ENCODE data around the gene GGT6. TPM values are rescaled to one million over a fixed set of nuclear protein-coding genes. Genes with fewer than 3 reads are reported as not detected.

GGT6 gene
- total RNA-seq, 2 donors from 2014 or later: not detected

GRCh38 chr17:4584917-4585637 is 24.7 kb upstream of the GGT6 start:
- H3K4me3 ChIP-seq: peak overlapping the region; percentile 49 to 64
- peak overlapping the region in 1 of 2 donors; percentile 85 for H3K27ac ChIP-seq
- peaks cover 0 to 52% of the 10 kb centered on the region in 2 donors for H3K4me1 ChIP-seq
- DNase-seq (ENCODE audit: low spot score): no peak
- TF ChIP-seq CTCF (IDR thresholded peaks at IDR 0.05): no peak
- no peaks in the 10 kb centered on the region for H3K9me3 ChIP-seq
- H3K36me3 ChIP-seq: no peaks in the 10 kb centered on the region
- H3K27me3 ChIP-seq: no peaks in the 10 kb centered on the region

- Histone ChIP-seq H3K9me3 (no peaks in the 10 kb centered on the region), H3K36me3 (no peaks in the 10 kb centered on the region), H3K27ac (peak within 1 kb of the TSS; percentile 59 to 85), H3K4me3 (peak within 1 kb of the TSS; percentile 49 to 64), H3K4me1 (peaks cover 0 to 52% of the 10 kb centered on the region in 2 donors), H3K27me3 (no peaks in the 10 kb centered on the region)
- no peak for DNase-seq (ENCODE audit: low spot score)
- TF ChIP-seq CTCF (IDR thresholded peaks at IDR 0.05): no peak
These were observed 23.9 kb upstream of the GGT6 start, which contains the start of gene SMTNL2 for GRCh38 chr17:4584101-4584916. TSS of gene SMTNL2 (plus strand) at chr17:4584529. CDS start at chr17:4584606, 77 bp downstream.

- Histone ChIP-seq H3K27me3 (no peaks in the 10 kb centered on the region), H3K4me3 (peak overlapping the region; percentile 49 to 64), H3K4me1 (peaks cover 0 to 46% of the 10 kb centered on the region in 2 donors), H3K36me3 (no peaks in the 10 kb centered on the region), H3K9me3 (no peaks in the 10 kb centered on the region), H3K27ac (peak overlapping the region; percentile 59 to 85)
- DNase-seq (ENCODE audit: low spot score): no peak
- peak in 1 of 2 donors; percentile 40 for TF ChIP-seq CTCF (IDR thresholded peaks at IDR 0.05)
These were observed 23.4 kb upstream of the GGT6 start for GRCh38 chr17:4583782-4584100.

GRCh38 chr17:4583206-4583605 is 22.8 kb upstream of the GGT6 start:
- H3K36me3 ChIP-seq: no peaks in the 10 kb centered on the region
- H3K9me3 ChIP-seq: no peaks in the 10 kb centered on the region
- no peak overlapping the region for H3K27ac ChIP-seq
- no peak for TF ChIP-seq CTCF (IDR thresholded peaks at IDR 0.05)
- H3K4me3 ChIP-seq: no peak overlapping the region
- DNase-seq (ENCODE audit: low spot score): no peak
- H3K4me1 ChIP-seq: peaks cover 0 to 42% of the 10 kb centered on the region in 2 donors
- no peaks in the 10 kb centered on the region for H3K27me3 ChIP-seq

GRCh38 chr17:4582691-4583090 is 22.3 kb upstream of the GGT6 start:
- H3K27ac ChIP-seq: no peak overlapping the region
- no peak for DNase-seq (ENCODE audit: low spot score)
- no peaks in the 10 kb centered on the region for H3K9me3 ChIP-seq
- TF ChIP-seq CTCF (IDR thresholded peaks at IDR 0.05): no peak
- no peaks in the 10 kb centered on the region for H3K27me3 ChIP-seq
- H3K4me3 ChIP-seq: no peak overlapping the region
- H3K36me3 ChIP-seq: no peaks in the 10 kb centered on the region
- peaks cover 0 to 37% of the 10 kb centered on the region in 2 donors for H3K4me1 ChIP-seq
